ENCODE results near the gene SPDYE4.

Gene SPDYE4

GRCh38 chr17:8736796-8737195, 21.6 kb downstream of the SPDYE4 start:
- no peak for FAIRE-seq

DNA sequence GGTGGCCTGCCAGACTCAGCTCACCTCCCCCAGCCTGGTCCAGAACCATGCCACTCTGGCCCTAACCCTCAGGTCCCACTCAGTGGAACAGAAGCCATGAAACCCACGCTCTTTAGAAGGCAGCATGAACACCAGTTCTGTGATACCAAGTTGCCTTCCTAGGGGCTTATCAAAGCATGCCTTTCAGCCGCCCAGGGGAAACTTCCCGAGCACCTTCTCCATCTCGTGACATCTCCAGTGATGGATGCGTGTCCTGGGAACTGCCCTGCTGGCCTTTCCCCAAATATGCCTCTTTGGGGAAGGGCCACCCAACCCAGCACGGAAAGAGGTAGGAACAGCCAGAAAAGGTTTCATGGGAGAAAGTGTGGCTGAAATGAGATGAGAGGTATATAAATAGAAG, 22.0 kb downstream of the SPDYE4 start:
- no peak for FAIRE-seq

DNA sequence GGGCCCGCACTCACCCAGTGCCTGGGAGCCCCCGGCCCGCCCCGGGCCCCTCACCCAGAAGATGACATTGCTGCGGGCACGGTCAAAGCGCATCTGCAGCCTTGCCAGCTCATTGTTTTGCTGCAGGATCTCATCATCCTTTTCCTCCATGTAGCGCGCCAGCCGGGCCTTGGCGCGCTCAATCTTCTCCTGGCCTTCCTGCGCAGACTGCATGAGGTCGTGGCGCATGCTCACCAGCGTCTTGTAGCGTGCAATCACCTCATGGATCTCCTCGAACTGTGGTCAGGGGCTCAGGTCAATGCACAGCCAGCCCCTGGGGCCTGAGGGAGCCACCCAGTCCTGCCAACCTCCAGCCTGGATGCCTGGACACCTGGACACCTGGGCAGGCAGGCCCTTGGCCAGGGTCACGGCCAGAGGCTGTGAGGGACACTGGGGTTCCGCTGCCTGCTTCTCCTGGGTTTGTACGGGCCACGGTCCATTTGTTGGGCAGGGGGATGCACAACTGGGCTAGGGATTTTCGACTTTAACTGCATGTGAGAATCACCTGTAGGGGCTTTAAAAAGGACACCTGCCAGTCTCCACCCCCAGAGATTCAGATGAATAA, 22.9 kb downstream of the SPDYE4 start:
- no peak for FAIRE-seq

GRCh38 chr17:8734876-8735275, 23.5 kb downstream of the SPDYE4 start:
- FAIRE-seq = no peak

DNA sequence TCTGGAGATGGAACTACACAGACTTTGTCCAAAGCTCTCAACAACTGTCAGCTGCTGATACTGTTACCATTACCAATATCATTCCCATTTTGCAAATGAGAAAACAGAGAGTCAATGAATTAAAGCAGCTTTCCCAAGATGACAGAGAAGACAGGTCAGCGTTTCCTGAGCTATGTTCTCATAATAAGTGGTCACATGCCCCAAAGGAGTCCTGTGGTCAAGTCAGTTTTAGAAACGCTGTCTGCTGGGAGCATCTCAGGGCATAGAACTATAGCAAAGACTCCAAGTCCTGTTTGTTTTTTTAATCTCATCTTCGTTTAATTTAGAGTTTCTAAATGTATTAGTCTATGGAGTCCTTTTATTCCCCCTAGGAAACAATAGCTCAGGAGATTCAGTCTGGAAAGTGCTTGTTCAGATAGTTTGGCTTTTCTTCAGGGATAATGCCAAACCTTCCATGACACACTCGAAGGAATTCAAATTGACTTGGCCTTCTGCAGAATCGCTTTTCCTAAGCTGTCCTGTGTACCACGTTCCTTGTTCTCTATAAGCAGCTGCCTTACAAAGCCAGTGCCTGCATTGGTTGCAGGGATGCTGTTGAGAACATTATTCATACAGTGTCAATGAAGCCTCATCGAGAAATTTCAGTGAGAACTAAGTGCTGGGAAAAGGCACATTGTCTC, 25.8 kb downstream of the SPDYE4 start:
- FAIRE-seq = no peak

- FAIRE-seq = no peak
Observed at GRCh38 chr17:8729860-8730259, 28.5 kb downstream of the SPDYE4 start.

- FAIRE-seq = peak; percentile 5
Observed at GRCh38 chr17:8729421-8729820, 28.9 kb downstream of the SPDYE4 start.

DNA sequence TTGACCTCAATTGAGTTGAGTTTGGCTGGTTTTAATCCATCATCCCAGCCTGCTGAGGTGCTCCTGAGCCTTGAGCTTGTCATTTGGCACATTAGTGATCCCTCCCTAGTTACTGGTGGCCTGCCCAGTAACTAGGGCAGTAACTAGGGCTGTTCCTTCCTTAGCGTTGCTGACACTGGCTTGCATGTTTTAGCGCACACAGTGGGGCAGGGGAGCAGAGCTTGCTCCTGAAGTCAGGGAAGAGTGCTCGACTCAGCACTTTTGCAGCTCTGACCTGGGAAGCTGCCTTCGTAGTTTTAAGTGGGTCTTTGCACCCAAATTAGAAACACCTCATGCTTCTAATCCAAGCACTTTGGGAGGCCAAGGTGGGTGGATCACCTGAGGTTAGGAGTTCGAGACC, 29.4 kb downstream of the SPDYE4 start:
- no peak for FAIRE-seq

DNA sequence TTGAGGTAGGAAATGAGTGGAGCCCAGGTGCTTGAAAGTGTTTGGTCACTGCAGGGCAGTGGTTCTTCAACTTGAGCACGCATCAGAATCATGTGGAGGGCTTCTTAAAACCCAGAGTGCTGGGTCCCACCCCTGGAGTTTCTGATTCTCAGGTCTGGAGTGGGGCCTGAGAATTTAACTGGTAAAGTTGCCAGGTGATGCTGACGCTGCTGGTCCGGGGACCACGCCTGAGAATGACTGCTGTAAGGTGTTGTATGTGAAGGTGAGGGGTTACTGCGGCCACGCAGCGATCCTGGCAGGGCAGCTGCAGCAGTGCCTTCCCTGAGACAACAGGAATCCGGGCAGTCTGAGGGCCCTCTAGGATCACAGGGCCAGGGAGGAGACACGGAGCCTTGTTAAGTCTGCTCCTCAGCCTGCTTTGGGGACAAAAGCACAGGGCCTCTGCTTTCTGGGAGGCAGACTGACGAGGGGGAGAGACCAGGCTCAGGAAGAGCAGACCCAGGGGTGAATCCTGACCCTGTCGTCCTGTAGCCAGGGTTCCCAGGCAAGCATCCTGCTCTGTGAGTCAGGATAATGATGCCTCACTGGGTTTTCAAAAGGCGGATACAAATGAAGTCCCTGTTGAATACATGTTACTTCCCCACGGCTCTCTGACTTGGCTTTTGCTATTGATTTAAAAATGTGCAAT, 30.0 kb downstream of the SPDYE4 start:
- FAIRE-seq = no peak

DNA sequence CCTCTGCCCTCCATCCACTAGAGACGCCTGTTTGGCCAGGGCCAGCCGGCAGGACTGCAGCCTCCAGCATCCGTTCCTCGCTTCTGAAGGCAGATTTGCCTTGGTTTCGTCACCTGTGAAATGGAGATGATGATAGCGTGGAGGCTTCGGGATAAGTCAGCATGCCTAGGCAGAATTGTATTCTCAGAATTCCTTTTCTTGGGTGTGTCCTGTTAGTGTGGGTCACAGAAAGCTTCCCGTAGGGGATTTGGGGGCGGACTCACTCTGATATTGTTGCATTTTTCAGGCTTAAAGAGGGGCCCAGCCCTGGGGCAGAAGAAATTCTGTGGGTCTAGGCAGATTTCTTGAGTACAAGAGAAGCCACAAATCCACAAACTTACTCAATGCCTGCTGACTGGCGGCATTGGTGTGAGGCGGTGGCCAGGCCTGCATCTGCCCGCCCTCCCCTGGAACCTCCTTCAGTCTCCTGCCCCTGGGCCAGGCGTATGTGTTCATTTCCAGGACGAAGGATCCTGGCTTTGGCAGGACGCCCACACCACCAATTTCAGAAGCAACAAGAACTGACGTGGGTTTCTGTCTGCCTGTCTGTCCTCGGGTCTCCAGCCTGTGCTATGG, 31.3 kb downstream of the SPDYE4 start:
- no peak for FAIRE-seq

DNA sequence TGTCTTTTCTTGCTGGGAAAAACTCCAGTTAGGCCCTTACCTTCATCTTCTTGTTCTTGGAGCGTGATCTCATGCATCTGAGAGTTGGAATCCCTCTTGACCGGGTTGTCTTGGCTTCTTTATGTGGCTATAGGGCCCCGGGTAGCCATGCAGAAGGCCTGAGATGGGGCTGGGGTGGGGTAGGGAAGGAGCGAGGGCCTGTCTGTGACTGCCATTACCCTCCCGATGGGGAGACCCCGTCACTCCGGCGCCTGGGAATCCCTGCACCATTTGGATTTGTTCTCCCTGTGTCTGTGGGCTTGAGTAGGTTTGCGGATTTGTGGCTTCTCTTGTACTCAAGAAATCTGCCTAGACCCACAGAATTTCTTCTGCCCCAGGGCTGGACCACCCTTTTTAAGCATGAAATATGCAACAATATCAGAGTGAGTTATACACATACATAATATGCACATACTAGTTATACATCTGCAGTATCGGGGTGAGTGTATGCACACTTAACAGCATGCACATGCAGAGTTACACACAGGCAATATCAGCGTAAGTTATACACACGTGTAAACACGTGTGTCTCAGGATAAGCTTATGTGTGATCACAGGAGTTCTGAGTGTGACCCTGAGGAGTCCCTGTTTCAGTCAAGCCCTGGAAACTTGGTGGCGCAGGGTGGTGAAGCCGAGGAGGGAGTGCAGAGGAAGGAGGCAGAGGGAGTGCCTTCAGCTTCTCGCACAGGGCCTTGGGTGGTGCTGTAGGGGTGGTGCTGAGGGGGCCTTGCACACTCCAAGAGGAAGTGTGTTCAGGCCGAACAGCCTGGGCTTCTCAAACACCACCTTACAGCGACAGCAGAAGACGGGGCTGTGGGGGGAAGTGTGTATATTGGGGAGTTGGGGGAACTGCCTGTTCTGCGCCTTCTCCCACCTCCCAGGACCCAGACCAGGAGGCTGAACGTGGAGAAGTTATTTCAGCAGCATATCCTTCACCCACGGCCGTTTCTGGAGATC, 32.2 kb downstream of the SPDYE4 start:
- FAIRE-seq = no peak

- FAIRE-seq = no peak
Observed at GRCh38 chr17:8724451-8724850, 33.9 kb downstream of the SPDYE4 start.

- no peak for FAIRE-seq
Observed at GRCh38 chr17:8720596-8720995, 37.8 kb downstream of the SPDYE4 start.

DNA sequence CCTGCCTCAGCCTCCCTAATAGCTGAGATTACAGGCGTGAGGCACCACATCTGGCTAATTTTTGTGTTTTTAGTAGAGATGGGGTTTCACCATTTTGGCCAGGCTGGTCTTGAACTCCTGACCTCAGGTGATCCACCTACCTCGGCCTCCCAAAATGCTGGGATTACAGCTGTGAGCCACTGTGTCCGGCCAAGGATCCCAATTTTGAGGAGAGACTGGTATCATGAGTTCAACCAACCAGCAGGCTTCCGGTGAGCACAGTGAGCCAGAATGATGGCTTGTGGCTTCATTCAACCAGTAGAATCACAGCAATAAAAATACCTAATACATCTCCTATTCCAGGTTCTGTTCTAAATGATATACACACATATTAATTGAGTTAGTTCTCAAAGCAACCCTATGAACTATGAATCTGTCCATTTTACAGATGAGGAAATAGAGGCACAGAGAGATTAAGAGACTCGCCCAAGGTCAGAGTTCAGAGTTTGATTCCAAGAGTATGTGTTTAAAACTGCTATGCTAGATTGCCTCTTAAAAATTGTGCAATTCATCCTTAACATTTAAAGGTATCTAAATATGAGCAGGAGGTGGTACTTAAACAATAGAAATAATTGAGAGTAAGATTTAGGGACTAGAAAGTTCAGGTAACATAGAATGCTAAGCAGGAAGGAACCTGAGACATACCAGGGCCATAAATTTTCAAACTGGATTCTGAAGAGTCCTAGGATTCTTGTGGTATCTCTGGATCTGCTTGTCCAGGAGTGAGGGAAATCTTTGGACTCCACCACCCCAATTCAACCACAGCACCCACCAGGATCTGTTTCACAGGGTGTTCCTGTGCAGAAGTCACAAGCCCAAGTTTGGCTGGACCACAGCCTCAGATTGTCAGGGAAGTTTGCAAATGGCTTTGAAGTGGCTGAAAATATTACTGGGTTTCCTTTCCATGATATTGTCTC, 38.8 kb downstream of the SPDYE4 start:
- no peak for FAIRE-seq

- no peak for FAIRE-seq
Observed at GRCh38 chr17:8718001-8718563, 40.3 kb downstream of the SPDYE4 start.

- no peak for FAIRE-seq
Observed at GRCh38 chr17:8713878-8714277, 44.5 kb downstream of the SPDYE4 start.

GRCh38 chr17:8713315-8713714, 45.0 kb downstream of the SPDYE4 start:
- no peak for FAIRE-seq

DNA sequence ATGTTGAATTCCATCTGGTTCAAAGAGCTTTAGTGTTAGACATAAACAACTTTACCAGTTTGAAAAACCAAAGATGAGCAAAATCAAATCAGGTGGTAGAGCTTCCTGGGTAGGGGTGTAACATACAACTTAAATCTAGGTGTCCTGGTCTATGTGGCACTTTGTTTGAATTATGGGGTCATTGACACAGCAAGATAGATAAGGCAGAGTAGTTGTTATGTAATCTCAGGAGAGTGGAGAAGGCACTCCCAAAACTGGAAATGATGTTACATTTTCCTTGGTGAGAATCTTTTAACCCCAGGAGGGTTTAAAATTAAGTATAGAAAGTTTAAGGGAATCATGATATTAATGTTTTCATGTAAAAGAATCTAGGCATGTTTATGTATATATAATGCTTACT, 45.6 kb downstream of the SPDYE4 start:
- no peak for FAIRE-seq

GRCh38 chr17:8711291-8711690, 47.1 kb downstream of the SPDYE4 start:
- FAIRE-seq = no peak

GRCh38 chr17:8710813-8711212, 47.5 kb downstream of the SPDYE4 start:
- no peak for FAIRE-seq

DNA sequence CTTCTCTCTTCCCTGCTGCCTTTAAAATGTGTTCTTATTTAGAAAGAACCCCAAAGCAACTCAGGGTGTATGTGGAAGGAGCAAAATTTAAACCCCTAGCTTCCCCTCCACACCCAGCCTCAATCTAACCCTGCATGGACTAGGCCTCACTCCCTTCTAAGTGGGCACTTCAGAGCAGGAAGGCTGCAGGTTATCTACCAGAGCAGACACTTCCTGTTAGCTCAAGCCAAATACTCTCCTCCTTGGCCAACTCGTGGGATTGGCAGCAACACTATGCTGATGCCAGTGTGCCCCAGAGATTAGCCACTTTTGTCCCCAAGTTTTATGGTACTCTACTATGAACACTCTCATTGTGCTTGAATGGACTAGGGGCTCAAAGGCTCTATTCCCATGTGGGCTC, 49.3 kb downstream of the SPDYE4 start:
- FAIRE-seq = no peak
